Measurements from ENCODE around the gene HNMT.
"Not testable (repeated sequence)": the region's sequence is repeated elsewhere in the genome, so short reads cannot be mapped to it uniquely, and the experiment has no call there.

Gene HNMT

DNA sequence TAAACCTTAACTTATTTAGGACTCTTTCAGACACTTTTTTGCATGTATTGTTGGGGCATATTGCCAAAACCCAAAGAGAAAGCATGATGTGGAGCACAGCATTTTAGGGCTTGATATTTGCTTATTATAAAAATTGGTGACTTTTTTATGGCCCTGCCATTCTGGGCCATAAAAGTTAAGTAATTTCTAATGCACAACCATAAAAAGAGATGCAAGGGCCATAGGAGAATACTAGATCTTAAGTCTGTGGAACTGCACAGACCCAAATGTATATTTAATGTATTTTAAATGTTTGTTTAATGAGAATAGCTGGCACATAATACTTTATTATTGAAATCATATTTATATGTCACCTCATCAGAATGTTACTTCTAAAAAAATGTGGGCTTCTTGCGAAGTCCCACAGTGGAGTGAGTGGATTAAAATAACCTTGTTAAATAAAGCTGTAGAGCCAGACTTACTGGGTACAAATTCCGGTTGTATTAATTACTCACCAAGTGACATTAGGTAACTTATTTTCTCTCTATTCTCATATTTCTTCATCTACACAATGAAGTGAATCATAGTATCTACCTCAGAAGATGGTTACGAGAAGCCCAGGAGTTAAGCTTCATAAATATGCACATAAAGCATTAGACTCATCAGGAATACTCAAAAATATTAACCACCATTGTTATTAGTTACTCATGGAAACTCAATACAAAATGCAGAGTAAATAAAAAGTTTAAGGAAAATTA lies 52.2 kb downstream of the HNMT start:
- no peak for DNase-seq

- no peak for DNase-seq
Measured at GRCh38 chr2:138017824-138018223, 53.6 kb downstream of the HNMT start.

GRCh38 chr2:138018866-138019688 lies 54.8 kb downstream of the HNMT start:
- no peak for DNase-seq

- peak; percentile 33 for DNase-seq
Measured at GRCh38 chr2:138020432-138020831, 56.2 kb downstream of the HNMT start.

- no peak for DNase-seq
Measured at GRCh38 chr2:138021154-138021553, 56.9 kb downstream of the HNMT start.

- peak; percentile 47 for DNase-seq
Measured at GRCh38 chr2:138023298-138023697, 59.0 kb downstream of the HNMT start.

DNA sequence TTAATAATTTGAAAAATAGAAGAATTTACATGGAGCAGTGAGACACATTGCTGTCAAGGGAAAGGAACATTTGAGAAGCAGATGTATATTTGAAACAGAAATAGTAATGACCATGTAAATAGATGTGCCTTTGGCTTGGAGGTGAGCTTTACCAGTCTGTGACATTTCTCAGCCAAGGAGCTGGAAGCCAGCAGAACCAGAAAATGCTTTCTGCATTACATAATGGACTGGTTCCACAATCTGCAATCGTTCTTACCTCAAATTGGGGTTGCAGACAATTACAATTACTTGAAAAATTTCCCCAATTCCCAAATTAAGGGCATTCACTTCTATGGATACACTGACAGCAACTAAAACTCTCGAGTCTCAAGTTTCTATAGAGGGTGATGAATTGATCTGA lies 59.7 kb downstream of the HNMT start:
- DNase-seq, result no peak

DNA sequence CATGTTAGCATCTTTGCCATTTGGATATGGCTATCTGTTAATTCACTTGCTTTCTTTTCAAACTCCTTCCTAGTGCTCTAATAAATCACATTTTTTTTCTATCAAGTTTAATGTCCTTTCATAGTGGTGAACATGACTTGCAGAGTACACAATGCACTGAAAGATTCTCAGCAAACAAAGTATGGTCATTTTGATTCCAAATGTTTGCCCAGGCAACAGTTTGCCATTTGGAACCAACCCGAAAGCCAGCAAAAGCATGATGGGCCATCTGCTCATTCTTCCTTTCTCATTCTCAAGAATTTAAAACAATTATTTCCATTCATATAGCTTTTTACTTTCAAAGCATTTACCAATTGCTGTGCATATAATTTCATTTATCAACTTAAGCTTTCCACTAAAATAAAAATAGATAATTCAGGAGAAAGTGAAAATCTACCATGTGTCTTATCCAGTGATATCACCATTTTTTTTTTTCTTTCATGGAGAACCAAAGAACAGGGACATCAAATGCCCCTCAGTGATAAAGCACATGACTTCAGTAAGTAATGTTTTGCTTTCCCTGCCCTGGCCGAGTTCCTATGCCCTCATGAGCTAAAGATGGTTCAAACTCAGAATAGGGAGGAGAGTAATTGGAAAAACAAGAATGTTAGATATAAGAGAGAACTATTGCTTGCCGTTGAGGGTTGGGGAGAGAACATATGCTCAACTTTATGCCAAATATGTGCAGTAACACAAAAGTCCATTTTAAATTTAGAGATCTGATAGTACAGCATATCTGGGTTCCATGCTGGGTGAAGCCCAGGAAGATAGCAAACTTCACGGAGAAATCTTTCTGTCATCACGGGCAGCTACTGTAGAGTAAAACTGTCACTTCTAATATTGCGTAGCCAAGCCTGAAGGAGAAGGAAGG lies 62.1 kb downstream of the HNMT start:
- no peak for DNase-seq

GRCh38 chr2:138028538-138028937 lies 64.3 kb downstream of the HNMT start:
- no peak for DNase-seq

- DNase-seq, result no peak
Measured at GRCh38 chr2:138029276-138029675, 65.0 kb downstream of the HNMT start.

- no peak for DNase-seq
Measured at GRCh38 chr2:138030459-138030858, 66.2 kb downstream of the HNMT start.

- no peak for DNase-seq
Measured at GRCh38 chr2:138032334-138032733, 68.1 kb downstream of the HNMT start.

- no peak for DNase-seq
Measured at GRCh38 chr2:138034536-138034935, 70.3 kb downstream of the HNMT start.

- DNase-seq, result no peak
Measured at GRCh38 chr2:138035608-138036217, 71.4 kb downstream of the HNMT start.

GRCh38 chr2:138036522-138036921 lies 72.2 kb downstream of the HNMT start:
- DNase-seq, result no peak

GRCh38 chr2:138037090-138037489 lies 72.8 kb downstream of the HNMT start:
- DNase-seq, result no peak

DNA sequence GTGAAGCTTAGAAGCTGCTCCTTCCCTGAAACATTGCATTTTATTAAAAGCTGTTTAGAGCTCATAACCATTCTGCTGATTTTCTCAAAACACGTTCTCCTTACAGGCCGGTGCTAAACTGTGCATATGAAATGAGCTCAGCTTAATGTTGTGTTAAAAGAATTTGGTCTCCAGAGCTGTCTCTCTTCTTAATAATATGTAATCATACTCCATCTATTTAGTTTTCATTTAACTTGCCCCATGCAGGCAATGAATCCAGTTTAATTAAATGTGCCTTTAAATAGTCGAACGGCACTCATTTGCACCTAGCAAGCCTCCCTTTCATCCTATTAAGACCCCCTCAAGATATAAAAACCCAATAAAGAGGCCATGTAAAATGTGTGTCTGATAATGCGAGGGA lies 76.3 kb downstream of the HNMT start:
- DNase-seq, result no peak

DNA sequence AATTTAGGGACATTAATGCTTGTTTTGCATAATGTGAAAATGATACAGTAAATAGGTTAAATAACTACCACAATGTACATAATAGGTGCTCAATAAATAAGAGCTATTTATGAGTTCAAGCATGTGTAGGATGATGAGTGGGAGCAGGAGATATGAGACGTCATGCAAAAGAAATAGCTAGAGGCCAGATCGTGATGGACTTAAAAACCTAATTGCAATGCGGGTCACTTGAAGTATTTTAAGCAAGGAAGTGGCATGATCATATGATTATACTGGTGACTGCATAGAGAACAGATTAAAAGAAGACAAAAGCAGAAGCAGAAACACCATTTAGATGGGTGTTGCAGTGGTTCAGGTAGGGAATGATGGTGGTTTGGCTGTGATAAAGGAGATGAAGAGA lies 78.0 kb downstream of the HNMT start:
- no peak for DNase-seq

DNA sequence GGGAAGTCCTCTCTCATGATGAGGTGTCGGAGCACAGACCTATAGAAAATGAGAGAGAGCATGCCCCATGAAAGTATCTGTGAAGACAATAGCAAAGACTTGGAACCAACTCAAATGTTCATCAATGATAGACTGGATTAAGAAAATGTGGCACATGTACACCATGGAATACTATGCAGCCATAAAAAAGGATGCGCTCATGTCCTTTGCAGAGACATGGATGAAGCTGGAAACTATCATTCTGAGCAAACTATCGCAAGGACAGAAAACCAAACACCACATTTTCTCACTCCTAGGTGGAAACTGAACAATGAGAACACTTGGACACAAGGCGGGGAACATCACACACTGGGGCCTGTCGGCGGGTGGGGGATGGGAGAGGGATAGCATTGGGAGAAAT lies 79.3 kb downstream of the HNMT start:
- DNase-seq, result not testable (repeated sequence)

GRCh38 chr2:138058427-138058826 lies 94.2 kb downstream of the HNMT start:
- no peak for DNase-seq

DNA sequence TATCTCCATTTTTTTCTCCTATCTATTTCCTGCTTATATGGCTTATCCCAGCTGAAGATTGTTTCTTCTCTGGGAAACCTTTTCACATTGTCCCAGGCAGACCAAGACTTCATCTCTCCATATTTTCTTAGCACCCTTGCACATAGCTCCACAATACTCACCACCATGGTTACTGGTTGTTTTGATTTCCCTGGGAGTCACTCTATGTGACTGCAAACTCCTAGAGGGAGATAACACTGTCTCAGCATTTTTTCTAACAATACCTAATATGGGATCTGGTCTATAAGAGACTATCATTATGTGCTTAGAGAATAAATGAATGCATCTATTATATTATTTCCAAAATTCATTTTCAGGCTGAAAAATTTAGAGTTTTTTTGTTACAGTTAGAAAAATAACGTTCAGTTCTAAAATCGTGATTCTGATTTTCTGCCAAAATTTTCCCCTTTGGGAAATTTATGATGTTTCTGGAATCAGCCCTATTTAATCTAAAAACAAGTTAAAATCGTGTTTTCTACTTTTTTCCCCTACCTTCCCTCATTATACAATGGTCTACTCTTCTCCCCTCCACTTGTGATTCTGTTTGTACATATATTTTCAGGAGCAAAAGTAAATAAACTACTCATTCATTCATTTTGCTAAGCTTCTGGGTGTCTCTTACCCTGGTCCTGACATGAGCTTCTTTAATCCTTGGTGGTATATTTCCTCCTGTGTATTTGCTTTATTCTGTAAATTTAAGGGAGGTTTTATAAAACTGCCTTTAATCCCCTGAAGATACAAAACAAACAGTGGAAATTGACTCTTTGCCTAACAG lies 95.4 kb downstream of the HNMT start:
- no peak for DNase-seq

- peak; percentile 70 for DNase-seq
Measured at GRCh38 chr2:138060301-138060635, 96.0 kb downstream of the HNMT start.

All from DMS153 (cell line).